MM.1S (cell line): Measurements from ENCODE around the gene HNF4A.

Source experiments
- EZH2 ChIP-seq: fragments of 300-600 bp; sonication (generic); optimal IDR thresholded peaks from 2 replicates; pipeline ENCODE3; 2017; ENCODE audit warnings: low read depth, mild to moderate bottlenecking, antibody characterized with exemption, low read length, mixed read lengths
- TF ChIP-seq, protein P1 (sequence below): fragments of 300-600 bp; sonication (generic); IDR thresholded peaks from 2 replicates; pipeline ENCODE4 v1.5.1; 2016; ENCODE audit warnings: antibody characterized with exemption, low read length, mixed read lengths

DNA sequence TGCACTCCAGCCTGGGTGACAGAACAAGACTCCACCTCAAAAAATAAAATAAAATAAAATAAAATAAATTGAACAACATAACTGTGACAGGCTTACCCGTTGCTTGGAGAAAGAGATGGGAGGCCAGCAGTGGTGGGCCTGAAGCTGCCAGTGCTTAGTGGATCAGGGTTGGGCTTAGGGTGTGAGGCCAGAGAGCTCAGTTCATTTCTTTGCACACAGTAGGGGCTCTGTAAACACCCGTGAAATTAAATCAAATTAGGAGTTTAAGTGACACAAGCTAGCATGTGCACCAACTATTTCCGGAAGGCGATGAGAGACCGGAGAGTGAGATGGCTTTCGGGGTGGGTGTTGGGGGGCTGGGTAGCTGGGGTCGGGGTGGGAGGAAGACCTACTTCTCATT lies 94.4 kb downstream of the HNF4A start:
- TF ChIP-seq, protein P1, sequence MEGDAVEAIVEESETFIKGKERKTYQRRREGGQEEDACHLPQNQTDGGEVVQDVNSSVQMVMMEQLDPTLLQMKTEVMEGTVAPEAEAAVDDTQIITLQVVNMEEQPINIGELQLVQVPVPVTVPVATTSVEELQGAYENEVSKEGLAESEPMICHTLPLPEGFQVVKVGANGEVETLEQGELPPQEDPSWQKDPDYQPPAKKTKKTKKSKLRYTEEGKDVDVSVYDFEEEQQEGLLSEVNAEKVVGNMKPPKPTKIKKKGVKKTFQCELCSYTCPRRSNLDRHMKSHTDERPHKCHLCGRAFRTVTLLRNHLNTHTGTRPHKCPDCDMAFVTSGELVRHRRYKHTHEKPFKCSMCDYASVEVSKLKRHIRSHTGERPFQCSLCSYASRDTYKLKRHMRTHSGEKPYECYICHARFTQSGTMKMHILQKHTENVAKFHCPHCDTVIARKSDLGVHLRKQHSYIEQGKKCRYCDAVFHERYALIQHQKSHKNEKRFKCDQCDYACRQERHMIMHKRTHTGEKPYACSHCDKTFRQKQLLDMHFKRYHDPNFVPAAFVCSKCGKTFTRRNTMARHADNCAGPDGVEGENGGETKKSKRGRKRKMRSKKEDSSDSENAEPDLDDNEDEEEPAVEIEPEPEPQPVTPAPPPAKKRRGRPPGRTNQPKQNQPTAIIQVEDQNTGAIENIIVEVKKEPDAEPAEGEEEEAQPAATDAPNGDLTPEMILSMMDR, result no peak
- TF ChIP-seq EZH2, result no peak
